Measurements from ENCODE around the gene KCTD13.

DNA sequence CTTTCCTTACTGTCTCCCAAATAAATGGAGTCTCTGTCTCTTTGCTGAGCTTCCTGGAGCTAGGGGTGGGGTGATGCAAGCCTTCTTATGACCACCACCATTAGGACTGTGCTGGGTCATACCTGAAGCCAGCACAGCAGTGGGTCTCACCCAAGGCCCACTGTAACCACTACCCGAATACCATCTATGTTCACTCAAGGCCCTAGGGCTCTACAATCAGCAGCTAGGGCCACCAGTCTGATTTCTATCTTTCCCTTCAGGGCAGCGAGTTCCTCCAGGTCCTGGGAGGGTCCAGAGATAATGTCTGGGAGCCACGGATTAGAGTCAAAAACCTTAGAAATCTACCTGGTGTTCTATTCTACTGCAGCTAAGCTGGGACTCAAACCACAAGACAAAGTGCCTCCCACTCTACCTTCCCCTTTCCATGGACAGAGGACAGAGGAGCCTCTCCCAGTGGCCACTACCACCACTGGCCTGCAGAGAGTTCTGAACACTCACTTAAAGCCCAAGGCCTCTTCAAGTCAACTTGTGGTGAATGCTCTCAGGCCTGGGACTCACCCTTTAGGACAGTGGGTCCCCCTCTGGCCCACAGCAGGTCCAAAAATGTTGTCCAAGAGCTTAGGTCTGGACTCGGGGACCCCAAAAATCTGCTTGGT, 24.9 kb upstream of the KCTD13 start:
- TF ChIP-seq, protein P1, sequence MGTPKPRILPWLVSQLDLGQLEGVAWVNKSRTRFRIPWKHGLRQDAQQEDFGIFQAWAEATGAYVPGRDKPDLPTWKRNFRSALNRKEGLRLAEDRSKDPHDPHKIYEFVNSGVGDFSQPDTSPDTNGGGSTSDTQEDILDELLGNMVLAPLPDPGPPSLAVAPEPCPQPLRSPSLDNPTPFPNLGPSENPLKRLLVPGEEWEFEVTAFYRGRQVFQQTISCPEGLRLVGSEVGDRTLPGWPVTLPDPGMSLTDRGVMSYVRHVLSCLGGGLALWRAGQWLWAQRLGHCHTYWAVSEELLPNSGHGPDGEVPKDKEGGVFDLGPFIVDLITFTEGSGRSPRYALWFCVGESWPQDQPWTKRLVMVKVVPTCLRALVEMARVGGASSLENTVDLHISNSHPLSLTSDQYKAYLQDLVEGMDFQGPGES (IDR thresholded peaks at IDR 0.05), result no peak
- TF ChIP-seq, protein P2, sequence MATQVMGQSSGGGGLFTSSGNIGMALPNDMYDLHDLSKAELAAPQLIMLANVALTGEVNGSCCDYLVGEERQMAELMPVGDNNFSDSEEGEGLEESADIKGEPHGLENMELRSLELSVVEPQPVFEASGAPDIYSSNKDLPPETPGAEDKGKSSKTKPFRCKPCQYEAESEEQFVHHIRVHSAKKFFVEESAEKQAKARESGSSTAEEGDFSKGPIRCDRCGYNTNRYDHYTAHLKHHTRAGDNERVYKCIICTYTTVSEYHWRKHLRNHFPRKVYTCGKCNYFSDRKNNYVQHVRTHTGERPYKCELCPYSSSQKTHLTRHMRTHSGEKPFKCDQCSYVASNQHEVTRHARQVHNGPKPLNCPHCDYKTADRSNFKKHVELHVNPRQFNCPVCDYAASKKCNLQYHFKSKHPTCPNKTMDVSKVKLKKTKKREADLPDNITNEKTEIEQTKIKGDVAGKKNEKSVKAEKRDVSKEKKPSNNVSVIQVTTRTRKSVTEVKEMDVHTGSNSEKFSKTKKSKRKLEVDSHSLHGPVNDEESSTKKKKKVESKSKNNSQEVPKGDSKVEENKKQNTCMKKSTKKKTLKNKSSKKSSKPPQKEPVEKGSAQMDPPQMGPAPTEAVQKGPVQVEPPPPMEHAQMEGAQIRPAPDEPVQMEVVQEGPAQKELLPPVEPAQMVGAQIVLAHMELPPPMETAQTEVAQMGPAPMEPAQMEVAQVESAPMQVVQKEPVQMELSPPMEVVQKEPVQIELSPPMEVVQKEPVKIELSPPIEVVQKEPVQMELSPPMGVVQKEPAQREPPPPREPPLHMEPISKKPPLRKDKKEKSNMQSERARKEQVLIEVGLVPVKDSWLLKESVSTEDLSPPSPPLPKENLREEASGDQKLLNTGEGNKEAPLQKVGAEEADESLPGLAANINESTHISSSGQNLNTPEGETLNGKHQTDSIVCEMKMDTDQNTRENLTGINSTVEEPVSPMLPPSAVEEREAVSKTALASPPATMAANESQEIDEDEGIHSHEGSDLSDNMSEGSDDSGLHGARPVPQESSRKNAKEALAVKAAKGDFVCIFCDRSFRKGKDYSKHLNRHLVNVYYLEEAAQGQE (IDR thresholded peaks at IDR 0.05; ENCODE audit: low read depth, low read length), result no peak
- TF ChIP-seq HDAC2 (IDR thresholded peaks at IDR 0.05) (no peak), SREBF1 (IDR thresholded peaks at IDR 0.05; ENCODE audit: low read length) (no peak), CHD4 (IDR thresholded peaks at IDR 0.05) (no peak), CREB1 (IDR thresholded peaks at IDR 0.05; ENCODE audit: low read depth) (no peak), RFX5 (IDR thresholded peaks at IDR 0.05; ENCODE audit: low read depth, low read length) (no peak), RELA (IDR thresholded peaks at IDR 0.05; ENCODE audit: borderline replicate concordance, partially characterized antibody) (no peak), ATF7 (IDR thresholded peaks at IDR 0.05; ENCODE audit: low read depth) (no peak), HDAC6 (IDR thresholded peaks at IDR 0.05; ENCODE audit: unreplicated experiment) (no peak)
- TF ChIP-seq, protein P3, sequence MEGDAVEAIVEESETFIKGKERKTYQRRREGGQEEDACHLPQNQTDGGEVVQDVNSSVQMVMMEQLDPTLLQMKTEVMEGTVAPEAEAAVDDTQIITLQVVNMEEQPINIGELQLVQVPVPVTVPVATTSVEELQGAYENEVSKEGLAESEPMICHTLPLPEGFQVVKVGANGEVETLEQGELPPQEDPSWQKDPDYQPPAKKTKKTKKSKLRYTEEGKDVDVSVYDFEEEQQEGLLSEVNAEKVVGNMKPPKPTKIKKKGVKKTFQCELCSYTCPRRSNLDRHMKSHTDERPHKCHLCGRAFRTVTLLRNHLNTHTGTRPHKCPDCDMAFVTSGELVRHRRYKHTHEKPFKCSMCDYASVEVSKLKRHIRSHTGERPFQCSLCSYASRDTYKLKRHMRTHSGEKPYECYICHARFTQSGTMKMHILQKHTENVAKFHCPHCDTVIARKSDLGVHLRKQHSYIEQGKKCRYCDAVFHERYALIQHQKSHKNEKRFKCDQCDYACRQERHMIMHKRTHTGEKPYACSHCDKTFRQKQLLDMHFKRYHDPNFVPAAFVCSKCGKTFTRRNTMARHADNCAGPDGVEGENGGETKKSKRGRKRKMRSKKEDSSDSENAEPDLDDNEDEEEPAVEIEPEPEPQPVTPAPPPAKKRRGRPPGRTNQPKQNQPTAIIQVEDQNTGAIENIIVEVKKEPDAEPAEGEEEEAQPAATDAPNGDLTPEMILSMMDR (IDR thresholded peaks at IDR 0.05 in 2 of 3, conservative IDR thresholded peaks at IDR 0.05 in 1 of 3; ENCODE audit: control insufficient read depth in 2 of 3, extremely low read depth in 1 of 3, insufficient read depth in 1 of 3, low read depth in 3 of 3, low read length in 3 of 3), result no peak
- TF ChIP-seq, protein P4, sequence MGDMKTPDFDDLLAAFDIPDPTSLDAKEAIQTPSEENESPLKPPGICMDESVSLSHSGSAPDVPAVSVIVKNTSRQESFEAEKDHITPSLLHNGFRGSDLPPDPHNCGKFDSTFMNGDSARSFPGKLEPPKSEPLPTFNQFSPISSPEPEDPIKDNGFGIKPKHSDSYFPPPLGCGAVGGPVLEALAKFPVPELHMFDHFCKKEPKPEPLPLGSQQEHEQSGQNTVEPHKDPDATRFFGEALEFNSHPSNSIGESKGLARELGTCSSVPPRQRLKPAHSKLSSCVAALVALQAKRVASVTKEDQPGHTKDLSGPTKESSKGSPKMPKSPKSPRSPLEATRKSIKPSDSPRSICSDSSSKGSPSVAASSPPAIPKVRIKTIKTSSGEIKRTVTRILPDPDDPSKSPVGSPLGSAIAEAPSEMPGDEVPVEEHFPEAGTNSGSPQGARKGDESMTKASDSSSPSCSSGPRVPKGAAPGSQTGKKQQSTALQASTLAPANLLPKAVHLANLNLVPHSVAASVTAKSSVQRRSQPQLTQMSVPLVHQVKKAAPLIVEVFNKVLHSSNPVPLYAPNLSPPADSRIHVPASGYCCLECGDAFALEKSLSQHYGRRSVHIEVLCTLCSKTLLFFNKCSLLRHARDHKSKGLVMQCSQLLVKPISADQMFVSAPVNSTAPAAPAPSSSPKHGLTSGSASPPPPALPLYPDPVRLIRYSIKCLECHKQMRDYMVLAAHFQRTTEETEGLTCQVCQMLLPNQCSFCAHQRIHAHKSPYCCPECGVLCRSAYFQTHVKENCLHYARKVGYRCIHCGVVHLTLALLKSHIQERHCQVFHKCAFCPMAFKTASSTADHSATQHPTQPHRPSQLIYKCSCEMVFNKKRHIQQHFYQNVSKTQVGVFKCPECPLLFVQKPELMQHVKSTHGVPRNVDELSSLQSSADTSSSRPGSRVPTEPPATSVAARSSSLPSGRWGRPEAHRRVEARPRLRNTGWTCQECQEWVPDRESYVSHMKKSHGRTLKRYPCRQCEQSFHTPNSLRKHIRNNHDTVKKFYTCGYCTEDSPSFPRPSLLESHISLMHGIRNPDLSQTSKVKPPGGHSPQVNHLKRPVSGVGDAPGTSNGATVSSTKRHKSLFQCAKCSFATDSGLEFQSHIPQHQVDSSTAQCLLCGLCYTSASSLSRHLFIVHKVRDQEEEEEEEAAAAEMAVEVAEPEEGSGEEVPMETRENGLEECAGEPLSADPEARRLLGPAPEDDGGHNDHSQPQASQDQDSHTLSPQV (IDR thresholded peaks at IDR 0.05), result no peak
- TF ChIP-seq, protein P5, sequence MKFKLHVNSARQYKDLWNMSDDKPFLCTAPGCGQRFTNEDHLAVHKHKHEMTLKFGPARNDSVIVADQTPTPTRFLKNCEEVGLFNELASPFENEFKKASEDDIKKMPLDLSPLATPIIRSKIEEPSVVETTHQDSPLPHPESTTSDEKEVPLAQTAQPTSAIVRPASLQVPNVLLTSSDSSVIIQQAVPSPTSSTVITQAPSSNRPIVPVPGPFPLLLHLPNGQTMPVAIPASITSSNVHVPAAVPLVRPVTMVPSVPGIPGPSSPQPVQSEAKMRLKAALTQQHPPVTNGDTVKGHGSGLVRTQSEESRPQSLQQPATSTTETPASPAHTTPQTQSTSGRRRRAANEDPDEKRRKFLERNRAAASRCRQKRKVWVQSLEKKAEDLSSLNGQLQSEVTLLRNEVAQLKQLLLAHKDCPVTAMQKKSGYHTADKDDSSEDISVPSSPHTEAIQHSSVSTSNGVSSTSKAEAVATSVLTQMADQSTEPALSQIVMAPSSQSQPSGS (IDR thresholded peaks at IDR 0.05; ENCODE audit: low read length), result no peak

All from GM12878 (cell line).